HepG2 (cell line): ENCODE measurements around the gene CCDC106.

ENCODE experiments used
- CTCF ChIP-seq: sonication (generic); formaldehyde crosslinking; IDR thresholded peaks from 2 replicates; pipeline ENCODE4 v1.5.0; 2020; ENCODE audit warnings: mild to moderate bottlenecking, missing genetic modification reagents, moderate library complexity
- EZH2 ChIP-seq: conservative IDR thresholded peaks from 2 replicates; pipeline ENCODE4 v1.6.1; 2012; ENCODE audit warnings: mild to moderate bottlenecking, low read depth, low read length, moderate library complexity
- ZNF180 ChIP-seq: sonication (generic); formaldehyde crosslinking; IDR thresholded peaks from 2 replicates; pipeline ENCODE4 v1.4.0; 2020; ENCODE audit warnings: low read depth, missing genetic modification reagents, borderline replicate concordance

- TF ChIP-seq ZNF180 (CRISPR knock-in tag), result no peak
- TF ChIP-seq EZH2, result no peak
- no peak for TF ChIP-seq CTCF
Measured at GRCh38 chr19:55636723-55637122, 11.3 kb upstream of the CCDC106 start.
